ENCODE measurements around the gene CELF4.

DNA sequence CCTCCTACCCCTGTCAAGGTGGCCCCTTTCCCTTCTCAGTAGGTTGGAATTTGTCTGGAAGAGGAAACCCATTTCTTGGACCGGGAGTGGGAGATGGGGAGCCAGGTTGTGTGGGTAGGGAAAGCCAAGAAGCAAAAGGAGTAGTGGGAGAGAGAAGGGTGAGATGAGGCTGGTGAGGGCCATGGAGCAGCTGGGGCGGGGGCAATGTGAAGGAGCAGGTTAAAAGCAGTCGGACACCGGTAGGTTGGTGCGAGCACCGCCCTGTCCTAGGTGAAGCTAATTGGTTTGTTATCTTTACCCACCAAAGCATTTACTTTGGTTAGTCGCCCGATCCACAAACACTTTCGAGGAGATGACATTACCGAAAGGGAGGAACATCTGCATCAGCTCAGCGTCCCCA is 306.8 kb downstream of the CELF4 start:
- no peak for TF ChIP-seq EZH2 (IDR thresholded peaks at IDR 0.05; ENCODE audit: insufficient read depth, poor library complexity, severe bottlenecking)
- TF ChIP-seq EZH2phosphoT487 (IDR thresholded peaks at IDR 0.05; ENCODE audit: insufficient read depth, low read depth), result no peak

All from GM23248 (cell line).